ENCODE measurements around the gene SNX10. TPM values are rescaled to one million over a fixed set of nuclear protein-coding genes. Genes with fewer than 3 reads are reported as not detected.
A peak's percentile ranks its signal among the peaks of the same experiment; 100 is the strongest.

The SNX10 gene
- total RNA-seq, 2 experiments from 2014 or later: 4.6 to 5.8 TPM

- ChIA-PET CTCF (no interaction called here), POLR2A (no interaction called here)
- no peak for TF ChIP-seq CTCF (IDR thresholded peaks at IDR 0.05)
- no peak for ATAC-seq (ENCODE audit: poor library complexity)
- Mint-ChIP-seq H3K27me3 (no peaks in the 10 kb centered on the region), H3K4me1 (ENCODE audit: low read depth) (peaks cover 16% of the 10 kb centered on the region), H3K36me3 (ENCODE audit: low read depth) (peaks cover 12% of the 10 kb centered on the region), H3K4me3 (no peak overlapping the region), H3K27ac (no peak overlapping the region), H3K9me3 (peaks cover 2% of the 10 kb centered on the region)
- H3K27me3 ChIP-seq (ENCODE audit: control insufficient read depth in 1 of 2, insufficient read depth in 2 of 2, low read length in 2 of 2): no peaks in the 10 kb centered on the region
- intact Hi-C loops (cut with DNase I, micrococcal nuclease): no loop called here
- no peaks in the 10 kb centered on the region for H3K9me3 ChIP-seq (ENCODE audit: control insufficient read depth in 1 of 2, insufficient read depth in 1 of 2, low read length in 2 of 2)
- H3K27ac ChIP-seq (ENCODE audit: low read depth in 1 of 2, low read length in 2 of 2): no peak overlapping the region
- no peak for DNase-seq
- no peaks in the 10 kb centered on the region for H3K4me1 ChIP-seq (ENCODE audit: insufficient read depth, low read length)
- no peak overlapping the region for H3K4me3 ChIP-seq (ENCODE audit: low read length)
- H3K36me3 ChIP-seq (ENCODE audit: insufficient read depth, low read length): no peaks in the 10 kb centered on the region
Observed at GRCh38 chr7:26328498-26329390, 37.1 kb downstream of the SNX10 start.

- Histone ChIP-seq H3K4me1 (ENCODE audit: insufficient read depth, low read length) (no peaks in the 10 kb centered on the region), H3K9me3 (ENCODE audit: control insufficient read depth in 1 of 2, insufficient read depth in 1 of 2, low read length in 2 of 2) (no peaks in the 10 kb centered on the region), H3K36me3 (ENCODE audit: insufficient read depth, low read length) (no peaks in the 10 kb centered on the region), H3K4me3 (ENCODE audit: low read length) (no peak overlapping the region), H3K27me3 (ENCODE audit: control insufficient read depth in 1 of 2, insufficient read depth in 2 of 2, low read length in 2 of 2) (no peaks in the 10 kb centered on the region), H3K27ac (ENCODE audit: low read depth in 1 of 2, low read length in 2 of 2) (no peak overlapping the region)
- peaks cover 12% of the 10 kb centered on the region for H3K36me3 Mint-ChIP-seq (ENCODE audit: low read depth)
- intact Hi-C loops (cut with DNase I, micrococcal nuclease): no loop called here
- H3K9me3 Mint-ChIP-seq: peaks cover 2% of the 10 kb centered on the region
- no peak for ATAC-seq (ENCODE audit: poor library complexity)
- no peak overlapping the region for H3K27ac Mint-ChIP-seq
- no peak overlapping the region for H3K4me3 Mint-ChIP-seq
- no peaks in the 10 kb centered on the region for H3K27me3 Mint-ChIP-seq
- peak in 3 of 14 experiments; percentile 8 to 53 (median 48) for DNase-seq
- peaks cover 25% of the 10 kb centered on the region for H3K4me1 Mint-ChIP-seq (ENCODE audit: low read depth)
- ChIA-PET CTCF (no interaction called here), POLR2A (no interaction called here)
- TF ChIP-seq CTCF (IDR thresholded peaks at IDR 0.05): no peak
Observed at GRCh38 chr7:26329520-26330255, 38.0 kb downstream of the SNX10 start.

GRCh38 chr7:26331113-26331512, 39.5 kb downstream of the SNX10 start:
- CTCF ChIA-PET: no interaction called here
- peaks cover 29% of the 10 kb centered on the region for H3K4me1 Mint-ChIP-seq (ENCODE audit: low read depth)

More at GRCh38 chr7:26331113-26331512, 39.5 kb downstream of the SNX10 start:
- no peaks in the 10 kb centered on the region for H3K9me3 ChIP-seq (ENCODE audit: control insufficient read depth in 1 of 2, insufficient read depth in 1 of 2, low read length in 2 of 2)
- peaks cover 12% of the 10 kb centered on the region for H3K36me3 Mint-ChIP-seq (ENCODE audit: low read depth)
- no peak overlapping the region for H3K27ac ChIP-seq (ENCODE audit: low read depth in 1 of 2, low read length in 2 of 2)
- no peak for DNase-seq
- ATAC-seq (ENCODE audit: poor library complexity): no peak
- peaks cover 2% of the 10 kb centered on the region for H3K9me3 Mint-ChIP-seq
- no peak overlapping the region for H3K4me3 Mint-ChIP-seq
- intact Hi-C loops (cut with DNase I, micrococcal nuclease): no loop called here
- H3K4me1 ChIP-seq (ENCODE audit: insufficient read depth, low read length): peaks cover 7% of the 10 kb centered on the region
- TF ChIP-seq CTCF (IDR thresholded peaks at IDR 0.05): no peak
- H3K36me3 ChIP-seq (ENCODE audit: insufficient read depth, low read length): no peaks in the 10 kb centered on the region
- POLR2A ChIA-PET: interaction anchor here (0.6 kb wide), 1 partner anchor 15 kb away, joined by 3 read pairs; no protein-coding TSS in a partner anchor
- no peaks in the 10 kb centered on the region for H3K27me3 ChIP-seq (ENCODE audit: control insufficient read depth in 1 of 2, insufficient read depth in 2 of 2, low read length in 2 of 2)
- no peak overlapping the region for H3K27ac Mint-ChIP-seq
- H3K4me3 ChIP-seq (ENCODE audit: low read length): no peak overlapping the region
- no peaks in the 10 kb centered on the region for H3K27me3 Mint-ChIP-seq
